HG02623 (cell line): ENCODE results near the gene GAL3ST2.
"Not testable (repeated sequence)": the region's sequence is repeated elsewhere in the genome, so short reads cannot be mapped to it uniquely, and the experiment has no call there.

Experiments
- ATAC-seq: cut with Tn5 transposase; IDR thresholded peaks from one replicate; pipeline ENCODE4 v1.9.1; 2021; ENCODE audit warnings: moderate library complexity; ENCODE audit not compliant: unreplicated experiment

Gene GAL3ST2

GRCh38 chr2:241817821-241818215, 41.2 kb downstream of the GAL3ST2 start:
- ATAC-seq = not testable (repeated sequence)

- no peak for ATAC-seq
These were observed 41.8 kb downstream of the GAL3ST2 start for GRCh38 chr2:241818229-241818942.

- no peak for ATAC-seq
These were observed 42.3 kb downstream of the GAL3ST2 start for GRCh38 chr2:241818943-241819270.

- ATAC-seq = not testable (repeated sequence)
These were observed 43.5 kb downstream of the GAL3ST2 start for GRCh38 chr2:241819947-241820624.

GRCh38 chr2:241820625-241821384, 44.2 kb downstream of the GAL3ST2 start:
- ATAC-seq = no peak

- no peak for ATAC-seq
These were observed 45.0 kb downstream of the GAL3ST2 start for GRCh38 chr2:241821460-241822263.

GRCh38 chr2:241822264-241822623, 45.6 kb downstream of the GAL3ST2 start:
- ATAC-seq = no peak

GRCh38 chr2:241823531-241824437, 47.2 kb downstream of the GAL3ST2 start:
- not testable (repeated sequence) for ATAC-seq

- no peak for ATAC-seq
These were observed 50.8 kb downstream of the GAL3ST2 start for GRCh38 chr2:241827394-241827793.

- ATAC-seq = no peak
These were observed 56.6 kb downstream of the GAL3ST2 start for GRCh38 chr2:241833101-241833663.

- ATAC-seq = not testable (repeated sequence)
These were observed 57.3 kb downstream of the GAL3ST2 start for GRCh38 chr2:241833756-241834526.

GRCh38 chr2:241834527-241835210, 58.0 kb downstream of the GAL3ST2 start:
- ATAC-seq = no peak

- ATAC-seq = no peak
These were observed 59.0 kb downstream of the GAL3ST2 start for GRCh38 chr2:241835611-241836010.

- no peak for ATAC-seq
These were observed 59.7 kb downstream of the GAL3ST2 start for GRCh38 chr2:241836292-241836691.

GRCh38 chr2:241837197-241837965, 60.8 kb downstream of the GAL3ST2 start:
- ATAC-seq = no peak

GRCh38 chr2:241841181-241842066, 64.8 kb downstream of the GAL3ST2 start:
- no peak for ATAC-seq

- no peak for ATAC-seq
These were observed 65.4 kb downstream of the GAL3ST2 start for GRCh38 chr2:241842067-241842415.
